B cell (primary cell): ENCODE data around the gene HDAC9. TPM values are rescaled to one million over a fixed set of nuclear protein-coding genes. Genes with fewer than 3 reads are reported as not detected.

Experiments used
- ATAC-seq: fragments of 200-7000 bp; cut with Tn5 transposase; one replicate; pipeline ENCODE4 v1.10.0; 2021; ENCODE audit warnings: low read depth, mild to moderate bottlenecking, moderate number of reproducible peaks, moderate library complexity
- CTCF ChIA-PET: fragments of 350-600 bp; sonication (Branson Sonifier 250); formaldehyde crosslinking; loops from one replicate; lab custom pipeline; 2021; ENCODE audit warnings: antibody characterized with exemption, inconsistent platforms; lab: Charles Lee
- POLR2A ChIA-PET: fragments of 350-600 bp; sonication (Branson Sonifier 250); formaldehyde crosslinking; loops from one replicate; lab custom pipeline; 2021; ENCODE audit warnings: antibody characterized with exemption; lab: Charles Lee
- DNase-seq: peaks from one replicate; pipeline ENCODE4 v3.0.0; 2013
- H2AFZ ChIP-seq: 2 replicates; pipeline ENCODE4 v1.6.1; 2012; ENCODE audit warnings: mild to moderate bottlenecking, low read depth, low read length; ENCODE audit not compliant: insufficient read depth, poor library complexity, severe bottlenecking
- H3K27ac ChIP-seq, 2 donors: 1 replicate in 1 of 2; 2 replicates in 1 of 2; pipeline ENCODE4 v1.5.1; 2012 to 2013; ENCODE audit warnings: low read length in 2 of 2, mild to moderate bottlenecking in 2 of 2, moderate library complexity in 1 of 2
- H3K27me3 ChIP-seq, 4 experiments: fragments of 200-600 bp in 1 of 4; sonication (generic) in 1 of 4; replicated peaks in 1 of 4; 1 replicate in 2 of 4; 2 replicates in 2 of 4; pipeline versions ENCODE4 v1.6.1 to v1.7.0; 2013 to 2016; ENCODE audit warnings: low read length in 3 of 4, mild to moderate bottlenecking in 2 of 4, mixed read lengths in 1 of 4, moderate library complexity in 1 of 4; ENCODE audit not compliant: insufficient read depth in 4 of 4, control insufficient read depth in 3 of 4; ENCODE audit errors: control extremely low read depth in 1 of 4
- H3K36me3 ChIP-seq, 2 experiments: replicated peaks in 1 of 2; 1 replicate in 1 of 2; 2 replicates in 1 of 2; pipeline versions ENCODE4 v1.6.1 to v1.7.1; 2013; ENCODE audit warnings: low read length in 1 of 2; ENCODE audit not compliant: insufficient read depth in 2 of 2, control insufficient read depth in 1 of 2; ENCODE audit errors: control extremely low read depth in 1 of 2, extremely low read depth in 1 of 2
- H3K4me1 ChIP-seq, 2 donors: fragments of 200-600 bp in 1 of 2; sonication (generic) in 1 of 2; 1 replicate in 1 of 2; 2 replicates in 1 of 2; pipeline versions ENCODE4 v1.5.1 to v1.6.1; 2013 to 2017; ENCODE audit warnings: low read length in 2 of 2; ENCODE audit not compliant: control insufficient read depth in 2 of 2, insufficient read depth in 2 of 2
- H3K4me2 ChIP-seq: replicated peaks from 2 replicates; pipeline ENCODE3; 2012; ENCODE audit warnings: mild to moderate bottlenecking, low read depth, low read length; ENCODE audit not compliant: poor library complexity, severe bottlenecking
- H3K4me3 ChIP-seq, 5 experiments: fragments of 200-600 bp in 1 of 5; sonication (generic) in 1 of 5; 1 replicate in 3 of 5; 2 replicates in 2 of 5; pipeline versions ENCODE4 v1.5.1 to v1.7.0; 2011 to 2016; ENCODE audit warnings: low read length in 4 of 5, mild to moderate bottlenecking in 4 of 5, low read depth in 2 of 5, control low read depth in 1 of 5, moderate library complexity in 1 of 5; ENCODE audit not compliant: insufficient read depth in 1 of 5; ENCODE audit errors: control extremely low read depth in 1 of 5, extremely low read depth in 1 of 5
- H3K79me2 ChIP-seq: fragments of 200-600 bp; sonication (generic); one replicate; pipeline ENCODE4 v1.6.0; 2016; ENCODE audit warnings: low read length; ENCODE audit not compliant: control insufficient read depth, insufficient read depth
- H3K9ac ChIP-seq: fragments of 200-600 bp; sonication (generic); 2 replicates; pipeline ENCODE4 v1.6.1; 2017; ENCODE audit warnings: mild to moderate bottlenecking, low read length, moderate library complexity
- H3K9me3 ChIP-seq, 3 donors: one replicate each; pipeline versions ENCODE4 v1.6.1 to v1.7.1; 2013; ENCODE audit warnings: low read length in 2 of 3; ENCODE audit not compliant: control insufficient read depth in 2 of 3, insufficient read depth in 1 of 3; ENCODE audit errors: control extremely low read depth in 1 of 3
- H4K20me1 ChIP-seq: 2 replicates; pipeline ENCODE4 v1.6.0; 2012; ENCODE audit warnings: mild to moderate bottlenecking, low read length; ENCODE audit not compliant: insufficient read depth, control insufficient read depth, poor library complexity, severe bottlenecking
- H3K27ac Mint-ChIP-seq: one replicate; pipeline ENCODE4 v1.8.0; 2021; ENCODE audit warnings: mixed read lengths
- H3K27me3 Mint-ChIP-seq: one replicate; pipeline ENCODE4 v1.8.0; 2021; ENCODE audit warnings: mixed read lengths
- H3K4me1 Mint-ChIP-seq: one replicate; pipeline ENCODE4 v1.8.0; 2021; ENCODE audit warnings: mixed read lengths
- H3K4me3 Mint-ChIP-seq: one replicate; pipeline ENCODE4 v1.8.0; 2021; ENCODE audit warnings: mixed read lengths
- H3K9me3 Mint-ChIP-seq: one replicate; pipeline ENCODE4 v1.8.0; 2022; ENCODE audit warnings: mixed read lengths; ENCODE audit not compliant: insufficient read depth
- CTCF ChIP-seq: fragments of 200-600 bp; IDR thresholded peaks from one replicate; pipeline ENCODE4 v1.8.0; 2022; ENCODE audit warnings: antibody characterized with exemption, mild to moderate bottlenecking
- EZH2 ChIP-seq: IDR thresholded peaks from 2 replicates; pipeline ENCODE4 v1.6.1; 2012; ENCODE audit warnings: borderline replicate concordance, low read depth, mild to moderate bottlenecking, moderate library complexity, low read length; ENCODE audit not compliant: insufficient read depth, poor library complexity, severe bottlenecking
- WGBS: methylation state at CpG from one replicate; pipeline ENCODE4 v1.1.5; 2013; ENCODE audit warnings: missing lambda C conversion rate; ENCODE audit not compliant: insufficient coverage; 5-methylcytosine and 5-hydroxymethylcytosine counted together
- intact Hi-C: fragments of 100-400 bp; cut with micrococcal nuclease; formaldehyde crosslinking; loops from one replicate; pipeline ENCODE4 v1.10.0; 2022
- polyA plus RNA-seq: library from polyadenylated mRNA; depleted of rRNA; stranded (reverse); fragments of >200 nt; gene quantifications from 2 replicates; pipeline ENCODE4 v1.2.3, GENCODE V29; 2012
- total RNA-seq, 2 donors: library from RNA; stranded (reverse); fragments of 120-200 nt in 1 of 2; gene quantifications; 1 replicate in 1 of 2; 2 replicates in 1 of 2; pipeline versions ENCODE4 v1.2.3 to v1.2.4, GENCODE V29; 2013 to 2022

The HDAC9 gene
- total and polyA plus RNA-seq, 2 donors (not counting 1 experiment from before 2014, with no cell fraction given), result 49.1 to 64.8 TPM

GRCh38 chr7:18843979-18844378, 348.4 kb downstream of the HDAC9 start:
- intact Hi-C loops, result no loop called here

GRCh38 chr7:18844735-18845134, 349.2 kb downstream of the HDAC9 start:
- no peak for ATAC-seq

More at GRCh38 chr7:18843979-18844378, 348.4 kb downstream of the HDAC9 start:
- H3K79me2 ChIP-seq, result no peaks in the 10 kb centered on the region
- no peak overlapping the region for H2AFZ ChIP-seq
- no peaks in the 10 kb centered on the region for H3K36me3 ChIP-seq
- ATAC-seq, result no peak
- no peaks in the 10 kb centered on the region for H4K20me1 ChIP-seq
- H3K9ac ChIP-seq, result no peak overlapping the region
- CTCF ChIA-PET, result no interaction called here
- POLR2A ChIA-PET, result no interaction called here
- TF ChIP-seq EZH2 (no peak), CTCF (no peak)
- H3K4me3 ChIP-seq, result no peak overlapping the region
- WGBS, result no CpG with 5 or more reads among the region's 3 CpGs
- peaks cover 3% of the 10 kb centered on the region for H3K4me1 Mint-ChIP-seq
- H3K27me3 ChIP-seq, result no peaks in the 10 kb centered on the region
- no peaks in the 10 kb centered on the region for H3K9me3 ChIP-seq
- H3K27me3 Mint-ChIP-seq, result no peaks in the 10 kb centered on the region
- no peak overlapping the region for H3K4me2 ChIP-seq
- H3K9me3 Mint-ChIP-seq, result no peaks in the 10 kb centered on the region
- H3K4me1 ChIP-seq, result no peaks in the 10 kb centered on the region
- no peak overlapping the region for H3K27ac ChIP-seq
- no peak overlapping the region for H3K27ac Mint-ChIP-seq
- no peak overlapping the region for H3K4me3 Mint-ChIP-seq
- no peak for DNase-seq

More at GRCh38 chr7:18844735-18845134, 349.2 kb downstream of the HDAC9 start:
- Histone ChIP-seq H2AFZ (no peak overlapping the region), H3K9ac (no peak overlapping the region), H3K36me3 (no peaks in the 10 kb centered on the region), H3K9me3 (no peaks in the 10 kb centered on the region), H4K20me1 (no peaks in the 10 kb centered on the region), H3K4me2 (no peak overlapping the region), H3K79me2 (no peaks in the 10 kb centered on the region), H3K4me3 (no peak overlapping the region), H3K27ac (no peak overlapping the region), H3K4me1 (no peaks in the 10 kb centered on the region), H3K27me3 (no peaks in the 10 kb centered on the region)
- Mint-ChIP-seq H3K4me3 (no peak overlapping the region), H3K27ac (no peak overlapping the region), H3K9me3 (no peaks in the 10 kb centered on the region), H3K27me3 (no peaks in the 10 kb centered on the region), H3K4me1 (peaks cover 3% of the 10 kb centered on the region)
- DNase-seq, result no peak
- WGBS, result no CpG with 5 or more reads among the region's 5 CpGs
- intact Hi-C loops, result no loop called here
- CTCF ChIA-PET, result no interaction called here
- TF ChIP-seq EZH2 (no peak), CTCF (no peak)
- POLR2A ChIA-PET, result no interaction called here
